M059J (cell line): ENCODE measurements around the gene ERV3-1. TPM values are rescaled to one million over a fixed set of nuclear protein-coding genes. Genes with fewer than 3 reads are reported as not detected.
A peak's percentile ranks its signal among the peaks of the same experiment; 100 is the strongest.
"Not testable (repeated sequence)": the region's sequence is repeated elsewhere in the genome, so short reads cannot be mapped to it uniquely, and the experiment has no call there.

Source experiments
- DNase-seq: peaks from one replicate; pipeline ENCODE4 v3.0.0-alpha.2; 2012; ENCODE audit warnings: low read depth
- total RNA-seq: library from RNA; depleted of rRNA; stranded (reverse); fragments of >200 nt; shearing (Covaris generic); gene quantifications from 2 replicates; pipeline ENCODE4 v1.2.3, GENCODE V29; 2014

ERV3-1 gene
- total RNA-seq, 1 experiment from 2014 or later: 3.9 TPM

DNA sequence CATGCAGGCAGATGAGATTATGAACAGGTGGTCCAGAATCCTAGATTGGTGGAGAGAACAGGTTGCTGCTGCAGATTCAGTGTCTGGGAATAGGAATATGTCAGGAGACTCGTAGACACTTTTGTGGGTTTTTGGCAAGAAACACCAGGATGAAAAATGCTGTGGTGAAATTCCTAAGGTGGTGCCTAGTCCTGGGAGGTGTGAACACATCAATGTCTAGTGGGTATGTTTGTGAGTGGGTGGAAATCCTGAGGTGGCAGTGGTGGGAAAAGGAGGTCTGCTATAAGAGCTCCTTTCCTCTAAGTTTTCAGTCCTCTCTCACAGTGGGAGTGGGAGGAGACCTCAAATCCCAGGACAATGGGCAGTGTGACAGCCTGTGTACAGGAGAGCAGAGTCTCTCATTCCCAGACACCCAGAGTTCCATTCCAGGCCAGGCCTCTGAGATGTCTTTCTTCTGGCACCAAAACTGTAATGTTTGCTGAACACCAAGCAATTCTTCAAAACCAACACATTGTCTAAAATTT, 5.1 kb downstream of the ERV3-1 start:
- DNase-seq: no peak

DNA sequence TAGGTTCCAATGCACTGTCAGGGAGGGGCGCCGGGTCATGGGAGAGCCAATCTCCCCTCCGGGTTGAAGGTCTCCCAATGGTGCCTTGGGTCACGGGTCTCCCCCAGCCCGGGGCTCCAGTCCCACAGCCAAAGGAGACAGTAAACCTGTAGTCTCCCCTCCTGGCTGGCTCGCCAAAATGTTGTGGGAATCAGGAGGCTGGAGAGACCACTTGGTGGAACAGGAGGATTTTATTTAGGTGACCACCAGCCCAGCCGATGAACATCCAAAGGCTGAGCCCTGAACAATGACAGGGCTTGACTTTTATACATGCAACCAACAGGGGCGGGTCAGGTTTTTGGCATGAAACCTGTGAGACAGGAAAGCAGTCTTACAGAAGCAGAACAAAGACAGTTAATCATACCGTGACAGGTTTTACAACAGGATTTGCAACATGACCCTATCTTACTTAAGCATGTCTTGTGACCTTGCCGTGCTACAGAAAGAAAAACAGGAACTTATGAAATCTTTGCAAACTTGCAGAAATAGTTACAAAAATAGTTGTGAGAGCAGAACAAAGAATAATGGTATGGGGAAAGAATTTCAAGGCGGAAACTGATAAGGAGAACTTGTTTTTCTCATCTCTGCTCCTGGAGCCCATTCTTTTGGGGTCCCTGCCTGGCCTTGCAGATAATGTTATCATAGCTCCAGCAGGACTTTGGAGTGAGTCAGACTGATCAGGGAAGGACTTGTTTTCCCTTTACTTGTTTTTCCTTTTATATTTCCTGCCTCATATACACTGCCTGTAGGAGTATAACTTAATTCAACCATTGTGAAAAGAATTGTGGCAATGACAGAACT, 7.1 kb downstream of the ERV3-1 start:
- DNase-seq: no peak

- DNase-seq: no peak
These were observed 7.7 kb downstream of the ERV3-1 start for GRCh38 chr7:64998865-64999164.

DNA sequence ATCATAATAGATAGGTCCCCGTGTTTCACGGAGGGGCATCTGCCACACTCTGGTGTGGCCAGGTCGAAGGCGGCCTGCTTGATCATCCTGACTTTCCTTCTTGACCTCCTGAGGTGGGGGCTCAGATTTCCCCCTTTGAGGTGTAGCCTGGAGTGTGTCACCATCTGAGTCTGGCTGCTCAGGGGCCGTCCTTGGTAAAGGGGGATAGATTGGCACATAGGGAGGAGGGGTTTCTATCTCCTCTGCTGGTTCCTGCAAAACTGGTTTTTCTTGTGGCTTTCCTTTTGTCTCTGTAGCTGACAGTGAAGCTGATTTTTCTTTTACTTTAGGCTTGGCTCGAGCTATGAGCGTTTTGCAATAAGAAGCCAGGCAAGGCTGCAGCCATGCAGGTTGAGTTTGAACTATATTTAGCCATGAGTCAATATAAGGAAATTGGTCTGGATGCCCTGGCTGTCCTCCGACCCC, 8.5 kb downstream of the ERV3-1 start:
- DNase-seq: no peak

GRCh38 chr7:64997164-64997908, 9.2 kb downstream of the ERV3-1 start:
- no peak for DNase-seq

DNA sequence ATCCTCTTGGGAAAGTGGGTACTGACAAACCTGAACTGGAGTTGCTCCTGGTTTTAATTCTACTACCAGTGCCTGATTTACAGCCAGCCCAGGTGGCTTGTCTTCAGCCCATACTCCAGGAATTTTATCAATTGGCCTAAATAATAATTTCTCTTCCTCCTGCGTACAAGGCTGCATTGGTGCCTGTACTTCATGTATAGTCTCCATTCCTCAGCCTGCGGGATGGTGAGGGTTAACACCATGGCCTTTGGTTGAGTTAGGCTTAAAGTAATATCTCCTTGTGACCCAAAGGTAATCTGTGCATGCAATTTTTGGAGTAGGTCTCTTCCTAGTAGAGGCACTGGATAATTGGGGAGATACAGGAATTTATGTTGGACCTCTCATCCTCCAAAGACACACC, 10.2 kb downstream of the ERV3-1 start:
- DNase-seq: no peak

GRCh38 chr7:64993901-64994300, 12.6 kb downstream of the ERV3-1 start:
- DNase-seq: no peak

DNA sequence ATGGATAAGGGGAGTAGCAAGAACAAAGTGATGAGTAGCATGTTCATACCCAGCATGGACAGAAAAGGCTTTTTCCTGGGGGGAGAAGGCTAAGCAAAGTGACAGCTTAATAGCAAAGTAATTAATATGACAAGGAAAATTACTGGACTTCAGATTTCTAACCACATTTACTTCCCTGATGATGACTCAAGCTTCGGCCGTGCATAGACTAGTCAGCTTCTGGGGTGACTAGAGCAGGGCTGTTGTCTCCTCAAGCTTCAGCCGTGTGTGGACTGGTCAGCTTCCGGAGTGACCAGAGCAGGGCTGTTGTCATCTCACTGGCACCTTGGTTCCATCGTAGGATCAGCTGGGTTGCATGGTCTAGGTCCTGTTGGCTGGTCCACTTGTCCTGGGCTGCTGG, 13.5 kb downstream of the ERV3-1 start:
- peak; percentile 67 for DNase-seq

- no peak for DNase-seq
These were observed 15.6 kb downstream of the ERV3-1 start, which contains the start of gene ZNF117 for GRCh38 chr7:64990936-64991335. TSS of gene ZNF117 (minus strand) at chr7:64991036.

DNA sequence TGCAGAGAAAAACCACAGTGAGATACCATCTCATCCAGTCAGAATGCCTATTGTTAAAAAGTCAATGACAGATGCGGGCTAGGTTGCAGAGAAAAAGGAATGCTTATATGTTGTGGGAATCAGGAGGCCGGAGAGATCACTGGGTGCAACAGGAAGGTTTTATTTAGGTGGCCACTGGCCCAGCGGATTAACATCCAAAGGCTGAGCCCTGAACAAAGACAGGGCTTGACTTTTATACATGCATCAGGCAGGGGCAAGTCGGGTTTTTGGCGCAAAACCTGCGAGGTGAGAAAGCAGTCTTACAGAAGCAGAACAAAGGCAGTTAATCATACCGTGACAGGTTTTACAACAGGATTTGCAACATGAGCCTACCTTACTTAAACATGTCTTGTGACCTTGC, 16.3 kb downstream of the ERV3-1 start:
- DNase-seq: no peak

DNA sequence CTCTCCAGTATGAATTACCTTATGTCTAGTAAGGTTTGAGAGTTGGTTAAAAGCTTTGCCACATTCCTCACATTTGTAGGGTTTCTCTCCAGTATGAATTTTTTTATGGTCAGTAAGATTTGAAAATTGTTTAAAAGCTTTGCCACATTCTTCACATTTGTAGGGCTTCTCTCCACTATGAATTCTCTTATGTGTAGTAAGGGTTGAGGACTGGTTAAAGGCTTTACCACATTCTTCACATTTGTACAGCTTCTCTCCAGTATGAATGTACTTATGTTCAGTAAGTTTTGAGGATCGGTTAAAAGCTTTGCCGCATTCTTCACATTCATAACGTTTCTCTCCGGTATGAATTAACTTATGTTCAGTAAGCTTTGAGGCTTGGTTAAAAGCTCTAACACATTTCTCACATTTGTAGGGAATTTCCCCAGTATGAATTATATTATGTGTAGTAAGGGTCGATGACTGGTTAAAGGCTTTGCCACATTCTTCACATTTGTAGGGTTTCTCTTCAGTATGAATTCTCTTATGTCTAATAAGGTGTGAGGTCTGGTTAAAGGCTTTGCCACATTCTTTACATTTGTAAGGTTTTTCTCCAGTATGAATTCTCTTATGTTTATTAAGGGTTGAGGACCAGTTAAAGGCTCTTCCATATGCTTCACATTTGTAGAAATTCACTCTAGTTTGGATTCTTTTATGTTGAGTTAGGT, 27.8 kb downstream of the ERV3-1 start:
- DNase-seq: no peak

GRCh38 chr7:64965594-64965993, 40.9 kb downstream of the ERV3-1 start:
- DNase-seq: no peak

GRCh38 chr7:64959072-64959747, 47.3 kb downstream of the ERV3-1 start:
- DNase-seq: no peak

GRCh38 chr7:64951250-64951848, 55.1 kb downstream of the ERV3-1 start:
- DNase-seq: peak; percentile 57

DNA sequence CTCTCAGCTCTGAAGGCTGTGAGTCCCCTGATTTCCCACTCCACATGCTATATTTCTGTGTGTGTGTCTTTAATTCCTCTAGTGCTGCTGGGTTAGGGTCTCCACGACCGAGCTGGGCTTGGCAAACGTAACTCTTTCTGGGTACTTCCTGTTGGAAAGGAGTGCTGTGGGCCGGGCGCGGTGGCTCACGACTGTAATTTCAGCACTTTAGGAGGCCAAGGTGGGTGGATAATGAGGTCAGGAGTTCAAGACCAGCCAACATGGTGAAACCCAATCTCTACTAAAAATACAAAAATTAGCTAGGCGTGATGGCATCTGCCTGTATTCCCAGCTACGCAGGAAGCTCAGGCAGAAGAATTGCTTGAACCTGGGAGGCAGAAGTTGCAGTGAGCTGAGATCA, 55.8 kb downstream of the ERV3-1 start:
- peak; percentile 28 for DNase-seq

GRCh38 chr7:64948774-64949173, 57.7 kb downstream of the ERV3-1 start:
- DNase-seq: not testable (repeated sequence)

- DNase-seq: no peak
These were observed 59.1 kb downstream of the ERV3-1 start for GRCh38 chr7:64947252-64948000.

GRCh38 chr7:64946772-64947171, 59.7 kb downstream of the ERV3-1 start:
- DNase-seq: peak; percentile 27

- no peak for DNase-seq
These were observed 60.8 kb downstream of the ERV3-1 start for GRCh38 chr7:64945503-64946175.
